SW480 (cell line): ENCODE measurements around the gene PLEKHM1.

Experiments
- DNase-seq: peaks from one replicate; pipeline ENCODE4 v3.0.0-alpha.2; 2016; ENCODE audit warnings: low spot score

PLEKHM1 gene

DNA sequence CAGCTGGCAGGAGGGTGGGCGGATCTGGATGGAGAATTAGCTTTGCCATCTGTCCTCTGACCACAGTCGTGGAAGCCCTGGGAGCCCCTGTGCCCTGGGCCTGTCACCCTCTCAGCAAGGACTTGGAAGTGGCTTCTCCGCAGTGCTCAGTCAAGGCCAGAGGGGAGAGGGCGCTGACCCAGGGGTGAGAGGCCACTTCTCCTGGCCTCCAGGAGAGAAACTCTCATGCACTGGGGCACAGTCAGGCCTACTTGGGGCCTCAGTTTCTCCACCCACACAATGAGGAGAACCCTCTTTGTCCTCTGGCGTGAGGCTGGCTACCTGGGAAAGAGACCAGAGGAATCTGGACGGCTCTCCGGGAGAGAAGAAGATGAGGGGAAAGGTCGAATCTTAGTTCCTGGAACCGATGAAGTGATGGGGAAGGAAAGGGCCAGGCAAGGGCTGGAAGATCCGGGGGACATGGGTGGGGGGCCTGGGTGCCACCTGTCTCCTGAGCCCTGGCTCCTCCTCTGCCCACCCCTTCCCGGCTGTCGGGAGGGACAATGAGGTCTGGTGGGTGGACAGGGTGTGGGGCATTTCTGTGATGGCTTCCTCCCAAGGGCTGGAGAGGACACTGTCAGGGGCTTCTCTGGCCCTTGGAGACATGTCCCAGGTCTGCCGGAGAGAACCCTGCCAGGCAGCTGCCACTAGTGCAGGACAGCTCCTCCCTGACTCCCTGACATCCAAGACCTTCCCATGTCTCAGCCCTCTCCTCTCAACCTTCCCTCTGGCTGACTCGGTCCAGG lies 48.8 kb downstream of the PLEKHM1 start:
- no peak for DNase-seq

DNA sequence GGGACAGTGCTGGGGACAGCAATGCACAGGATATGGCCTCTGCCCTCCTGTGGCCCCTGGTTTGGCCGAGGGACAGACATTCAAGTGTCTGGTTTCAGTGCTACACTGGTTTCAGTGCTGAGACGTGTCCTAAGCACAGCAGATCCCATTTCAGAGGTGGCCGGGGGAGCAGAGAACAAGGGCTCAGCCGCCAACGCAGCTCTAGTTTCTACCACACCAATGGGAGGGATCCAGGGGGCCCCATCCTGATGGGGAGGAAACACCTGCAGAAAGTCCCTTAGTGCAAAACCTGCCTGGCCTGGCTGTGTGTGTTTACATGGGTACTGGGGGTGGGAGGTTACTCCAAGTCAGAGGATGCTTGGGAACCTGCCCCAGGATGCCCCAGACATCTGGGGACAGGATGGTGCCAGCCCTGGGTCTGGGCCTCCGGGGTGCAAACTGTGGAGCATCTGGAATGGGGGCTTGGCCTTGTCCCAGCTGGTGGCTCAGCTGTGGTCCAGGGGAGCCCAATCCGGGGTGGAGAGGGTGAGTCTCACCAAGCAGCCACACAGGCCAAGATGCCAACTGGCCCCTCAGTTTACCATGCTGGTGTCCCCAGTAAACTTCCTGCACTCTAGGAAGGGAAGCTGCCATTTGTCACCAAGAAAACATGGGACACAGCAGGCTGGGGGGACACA lies 49.5 kb downstream of the PLEKHM1 start:
- peak; percentile 18 for DNase-seq

DNA sequence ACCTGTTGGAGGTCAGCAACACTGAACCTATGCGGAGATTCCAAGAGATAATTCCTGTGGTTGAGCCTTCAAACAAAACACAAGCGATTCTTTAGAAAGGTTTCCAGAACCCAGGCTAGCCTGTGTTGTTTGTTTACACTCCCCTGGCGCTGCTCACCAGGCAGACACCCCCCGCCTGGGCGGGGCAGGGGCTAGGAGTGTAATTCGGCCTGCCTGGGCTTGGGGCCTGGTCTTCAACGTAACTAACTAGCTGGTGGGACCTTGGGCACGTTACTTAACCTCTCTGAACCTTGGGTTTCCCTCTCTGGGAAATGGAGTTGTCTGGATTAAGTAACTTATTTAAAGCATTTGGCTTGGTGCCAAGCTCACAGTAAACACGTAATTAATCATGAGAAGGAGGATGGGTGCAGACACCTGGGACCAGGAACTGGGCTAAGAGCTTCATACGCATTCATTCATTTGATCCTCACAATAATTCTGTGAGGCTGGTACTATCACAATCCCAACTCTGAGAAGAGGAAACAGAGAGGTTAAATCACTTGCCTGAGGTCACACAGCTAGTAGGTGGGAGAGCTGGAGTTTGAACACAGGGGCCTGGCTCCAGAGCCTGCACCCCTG lies 50.3 kb downstream of the PLEKHM1 start:
- peak; percentile 84 for DNase-seq

DNA sequence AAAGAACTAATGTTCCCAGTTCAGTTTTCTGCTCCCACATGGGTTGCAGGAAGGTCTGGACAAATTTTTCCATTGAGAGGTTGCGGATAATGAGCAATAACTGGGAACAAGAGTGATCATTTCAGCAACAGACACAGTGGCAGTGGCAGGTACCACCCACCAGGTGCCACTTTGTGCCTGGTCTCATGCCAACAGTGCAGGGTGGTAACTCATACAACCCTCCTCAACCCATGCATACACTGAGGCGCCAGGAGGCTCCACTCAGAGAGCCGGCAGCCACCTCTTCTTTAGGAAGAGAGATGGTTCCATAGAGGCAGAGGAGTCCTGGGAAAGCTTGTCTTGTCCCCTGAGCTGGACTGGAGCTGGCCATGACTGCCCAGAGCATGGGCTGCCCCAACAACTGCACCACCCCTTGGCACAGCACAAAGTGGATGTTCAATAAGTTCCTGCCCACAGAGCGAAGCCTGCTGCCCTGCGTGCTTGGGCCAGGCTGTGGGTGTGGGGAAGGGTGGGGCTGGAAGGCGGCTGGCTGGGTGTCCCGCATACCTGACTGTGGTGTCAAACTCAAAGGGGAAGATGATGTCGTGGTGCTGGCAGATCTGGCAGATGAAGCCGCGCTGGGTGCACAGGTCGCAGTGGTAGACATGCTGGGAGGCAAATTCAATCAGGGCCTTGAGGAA lies 51.5 kb downstream of the PLEKHM1 start:
- DNase-seq = peak; percentile 80

DNA sequence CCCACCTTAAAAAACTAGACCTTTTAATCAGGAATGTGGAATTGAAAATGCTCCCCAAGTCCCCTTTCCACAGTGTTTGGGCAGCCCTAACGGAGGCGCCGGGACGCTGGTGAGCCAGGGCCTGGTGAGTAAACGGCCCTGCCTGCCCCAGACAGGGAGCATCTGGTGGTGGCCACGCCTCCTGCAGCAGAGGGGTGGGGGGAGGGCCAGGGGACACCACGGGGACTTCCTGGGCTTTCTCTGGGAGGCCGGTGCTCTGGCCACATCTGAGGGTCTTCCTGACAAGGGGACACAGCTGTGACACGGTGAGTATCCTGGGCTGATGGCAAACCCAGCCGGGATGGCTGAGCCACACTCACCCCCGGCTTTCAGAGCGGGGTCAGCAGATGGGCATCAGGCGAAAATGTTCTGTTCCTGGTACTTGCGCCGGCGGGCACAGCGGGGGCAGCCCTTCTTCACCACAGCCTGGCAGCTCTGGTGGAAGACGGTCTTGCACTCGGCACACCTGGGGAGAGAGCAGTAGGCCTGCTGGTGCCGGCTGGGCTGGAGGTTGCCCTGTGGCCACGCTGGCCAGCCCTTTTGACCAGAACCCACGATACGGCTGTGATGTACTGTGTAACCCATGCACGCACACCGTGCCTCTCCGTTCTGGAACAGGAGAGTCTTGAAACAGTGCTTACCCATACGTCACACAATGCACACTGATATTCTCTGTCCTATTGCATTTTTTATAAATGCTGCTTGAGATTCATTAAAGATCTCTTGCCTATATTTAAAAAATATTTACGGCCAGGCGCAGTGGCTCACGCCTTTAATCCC lies 52.8 kb downstream of the PLEKHM1 start:
- no peak for DNase-seq

DNA sequence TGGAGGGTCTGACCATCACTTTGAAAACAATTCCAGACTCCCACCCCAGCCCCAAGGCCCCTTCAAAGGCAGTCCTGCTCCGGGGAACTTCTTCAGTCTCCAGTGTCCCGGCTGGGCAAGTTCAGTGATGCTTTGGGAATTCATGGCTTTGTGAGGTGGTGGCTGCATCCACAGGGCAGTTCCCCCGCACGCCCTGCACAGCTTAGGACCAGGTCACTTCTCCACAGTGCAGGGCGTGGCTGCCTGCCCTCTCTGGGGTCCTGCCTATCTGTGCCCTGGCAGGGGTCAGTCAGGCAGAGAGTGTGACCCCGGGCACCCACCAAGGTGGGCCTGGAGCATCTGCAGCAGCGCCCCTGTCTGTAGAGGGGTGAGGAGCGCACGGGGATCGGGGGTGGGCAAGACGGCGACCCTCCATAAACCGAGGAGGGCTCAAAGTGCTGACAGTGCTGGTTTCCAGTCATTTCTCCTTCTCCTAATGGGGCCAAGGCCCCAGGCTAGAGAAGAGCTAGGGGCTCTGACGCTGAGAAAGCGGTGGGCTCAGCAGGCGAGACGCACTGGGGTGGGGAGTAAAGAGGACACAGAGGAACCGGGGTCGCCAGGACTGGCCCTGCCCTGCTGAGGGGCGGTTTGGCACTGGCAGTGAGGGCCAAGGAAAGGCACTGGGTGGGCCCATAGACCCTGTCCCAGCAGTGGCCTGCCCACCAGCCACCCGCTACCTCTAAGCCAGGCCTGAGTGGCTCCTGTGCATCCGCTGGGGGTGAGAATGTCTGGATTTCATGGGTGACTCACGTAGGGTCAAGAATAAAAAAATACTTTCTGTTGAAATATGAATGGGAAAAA lies 53.7 kb downstream of the PLEKHM1 start:
- DNase-seq = no peak

DNA sequence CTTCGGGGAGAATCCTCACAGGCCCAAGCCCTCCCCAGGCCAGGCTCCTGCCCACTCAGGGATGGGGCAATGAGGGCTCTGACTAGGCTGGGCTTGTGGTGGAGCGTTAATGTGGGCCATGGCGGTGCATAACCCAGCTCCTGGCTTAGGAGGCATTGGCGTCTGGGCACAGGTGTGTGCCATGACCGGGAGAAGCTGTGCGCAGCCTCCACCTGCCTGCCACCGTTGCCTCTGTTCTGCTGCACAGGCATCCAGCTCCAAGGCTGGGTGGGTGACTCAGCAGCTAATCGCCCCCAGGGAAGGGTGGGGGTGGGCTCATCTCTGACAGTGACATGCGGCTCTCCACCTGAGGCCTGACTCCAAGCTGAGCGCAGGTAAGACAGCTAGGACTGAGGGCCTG lies 54.4 kb downstream of the PLEKHM1 start:
- DNase-seq = no peak

DNA sequence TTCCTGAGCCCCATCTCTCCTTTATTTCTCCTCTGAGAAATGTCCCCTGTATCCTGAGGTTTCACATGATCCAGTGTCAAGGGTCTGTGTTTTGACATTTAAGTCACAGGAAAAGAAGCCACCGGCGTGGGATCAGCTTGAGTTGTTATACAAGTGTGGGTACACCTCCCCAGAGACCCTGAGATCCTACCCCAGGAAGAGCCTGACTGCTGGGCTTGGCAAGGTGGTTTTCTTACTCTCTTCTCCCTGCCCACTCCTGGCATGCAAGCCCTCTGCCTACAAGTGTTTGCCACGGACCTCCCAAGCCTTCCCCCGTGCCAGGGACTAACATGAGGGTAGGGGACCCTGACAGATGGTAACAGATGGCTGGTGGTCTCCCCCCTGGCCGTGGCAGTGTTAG lies 55.0 kb downstream of the PLEKHM1 start:
- DNase-seq = no peak

DNA sequence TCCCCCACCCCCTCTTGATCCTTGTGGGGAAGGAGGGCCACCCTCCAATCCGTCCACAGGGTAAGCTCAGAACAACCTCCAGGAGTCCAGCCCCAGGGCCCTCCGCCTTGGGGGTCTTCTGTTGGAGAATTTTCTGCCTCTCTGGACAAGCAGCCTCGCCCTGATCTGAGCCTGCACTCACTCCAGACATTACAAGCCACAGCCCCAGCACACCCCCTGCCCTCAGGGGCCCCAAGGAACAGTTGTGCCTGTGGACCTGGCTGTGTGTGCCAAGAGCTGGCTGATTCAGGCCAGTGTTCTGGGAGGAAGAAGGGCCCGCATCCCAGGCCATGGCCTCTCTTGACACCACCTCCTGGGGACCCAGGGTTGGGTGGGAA lies 57.4 kb downstream of the PLEKHM1 start:
- DNase-seq = no peak

DNA sequence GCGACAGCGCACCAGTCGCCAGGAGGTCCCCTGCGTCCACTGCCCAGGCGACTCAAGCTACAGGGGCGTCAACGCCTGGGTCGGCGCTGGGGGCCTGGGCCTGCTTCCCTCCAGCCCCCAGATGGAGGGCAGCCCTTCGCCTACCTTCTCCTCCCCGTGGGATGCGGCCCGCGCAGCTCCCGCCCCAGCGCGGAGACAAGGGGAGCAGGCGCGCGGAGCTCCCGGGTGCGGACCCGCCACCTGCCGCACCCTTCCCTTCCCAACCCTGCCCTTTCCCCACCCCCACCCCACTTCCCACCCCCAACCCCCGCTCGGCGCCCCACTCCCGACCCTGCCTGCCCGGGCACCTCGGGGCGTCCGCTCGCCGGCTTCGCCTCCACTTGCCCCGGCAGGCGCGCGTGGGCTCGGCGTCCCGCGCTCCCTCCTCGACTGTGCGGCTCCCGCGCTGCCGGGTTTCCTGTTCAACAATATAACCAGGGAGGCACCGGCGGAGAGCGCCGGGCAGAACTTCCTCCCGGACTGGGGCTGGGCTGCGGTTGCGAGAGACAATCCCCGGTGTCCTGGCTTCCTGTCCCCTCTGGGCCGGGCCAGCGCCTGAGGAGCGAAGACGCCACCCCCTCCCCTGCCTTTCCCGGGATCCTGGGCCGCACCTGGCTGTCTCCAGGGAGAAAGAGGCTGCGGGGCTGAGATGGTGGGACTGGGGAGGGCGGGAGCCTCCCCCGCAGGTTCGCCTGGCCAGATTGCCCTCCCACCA lies 57.9 kb downstream of the PLEKHM1 start, which contains the start of gene ARHGAP27:
TSS of gene ARHGAP27 (minus strand) at position 466 of the 754 bp plus-strand sequence. CDS start 2,591 bp downstream, outside the sequence.
- peak; percentile 67 for DNase-seq

DNA sequence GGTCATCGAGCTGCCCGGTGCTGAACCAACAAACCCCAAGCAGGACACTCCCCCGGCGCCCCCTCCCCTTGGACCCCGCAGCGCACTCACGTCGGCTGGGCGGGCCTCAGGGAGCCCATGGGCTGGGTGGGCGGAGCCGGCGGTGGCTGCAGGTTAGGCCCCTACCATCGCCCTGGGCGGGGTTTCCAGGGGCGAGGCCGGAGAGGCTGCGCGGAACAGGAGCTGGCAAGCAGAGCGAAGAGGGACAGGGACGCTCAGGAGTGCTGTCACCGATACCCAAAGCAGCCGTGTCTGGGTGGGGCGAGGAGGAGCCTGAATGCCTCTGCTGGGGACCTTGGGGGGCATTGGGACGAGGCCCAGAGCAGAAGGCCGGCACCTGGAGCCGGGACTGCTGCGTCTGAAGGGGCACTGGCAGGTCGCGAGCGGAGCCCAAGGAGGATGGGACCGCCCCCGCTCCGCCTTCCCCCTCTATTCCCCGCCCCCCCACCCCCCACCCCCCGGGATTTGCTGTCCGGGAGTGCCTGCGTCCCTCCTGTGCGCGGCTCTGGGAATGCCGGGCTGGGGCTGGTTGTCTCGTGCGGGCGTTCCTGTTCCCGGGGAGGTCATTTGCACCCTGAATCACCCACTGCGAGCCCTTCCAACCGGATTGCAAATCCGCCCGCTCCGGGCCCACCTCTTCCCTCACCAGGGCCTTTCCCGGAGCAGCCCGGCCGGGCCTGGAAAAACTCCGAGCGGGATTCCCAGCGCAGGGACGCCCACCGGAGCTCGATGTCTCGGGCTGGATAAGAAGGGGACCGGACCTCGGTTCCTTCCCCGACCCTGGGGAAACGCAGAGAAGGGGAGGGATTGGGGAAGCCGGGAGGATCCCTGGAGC lies 58.8 kb downstream of the PLEKHM1 start:
- peak; percentile 80 for DNase-seq

DNA sequence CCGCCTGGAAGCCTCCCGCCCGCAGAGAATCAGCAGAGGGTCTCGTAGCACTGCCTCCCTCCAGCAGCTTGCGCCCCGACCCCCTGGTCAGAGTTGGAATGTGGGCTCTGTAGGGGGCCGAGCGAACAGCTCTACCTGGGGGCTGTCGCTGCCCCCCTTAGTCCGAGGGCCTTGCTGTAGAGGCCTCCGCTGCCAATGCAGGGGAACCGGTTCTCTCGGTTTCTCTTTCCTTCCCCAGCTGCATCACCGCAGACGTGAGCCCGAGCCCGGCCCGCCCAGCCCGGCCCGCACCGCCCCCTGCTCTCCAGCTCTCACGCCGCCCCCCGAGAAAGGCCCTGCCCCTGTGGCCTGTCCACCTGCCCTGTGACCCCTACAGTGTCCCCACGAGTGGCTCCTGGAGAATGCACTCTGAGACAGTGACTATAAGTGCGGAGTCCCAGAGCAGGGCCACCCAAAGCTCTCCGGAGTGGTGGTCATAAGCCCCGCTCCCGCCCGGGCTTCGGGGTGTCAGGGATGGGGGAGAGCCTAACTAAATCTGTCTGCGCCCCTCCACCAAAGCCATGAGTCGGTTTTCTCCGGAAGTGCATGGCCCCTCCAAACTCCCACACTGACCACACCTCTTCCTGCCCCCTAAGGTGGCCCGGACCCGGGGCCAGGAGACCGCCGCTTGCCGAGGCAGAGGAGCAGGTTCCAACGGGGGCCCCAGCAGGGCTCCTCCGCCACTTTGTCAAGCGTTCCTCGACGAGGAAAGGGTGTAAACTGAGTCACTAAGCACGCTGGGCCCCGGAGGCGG lies 59.6 kb downstream of the PLEKHM1 start:
- DNase-seq = no peak

DNA sequence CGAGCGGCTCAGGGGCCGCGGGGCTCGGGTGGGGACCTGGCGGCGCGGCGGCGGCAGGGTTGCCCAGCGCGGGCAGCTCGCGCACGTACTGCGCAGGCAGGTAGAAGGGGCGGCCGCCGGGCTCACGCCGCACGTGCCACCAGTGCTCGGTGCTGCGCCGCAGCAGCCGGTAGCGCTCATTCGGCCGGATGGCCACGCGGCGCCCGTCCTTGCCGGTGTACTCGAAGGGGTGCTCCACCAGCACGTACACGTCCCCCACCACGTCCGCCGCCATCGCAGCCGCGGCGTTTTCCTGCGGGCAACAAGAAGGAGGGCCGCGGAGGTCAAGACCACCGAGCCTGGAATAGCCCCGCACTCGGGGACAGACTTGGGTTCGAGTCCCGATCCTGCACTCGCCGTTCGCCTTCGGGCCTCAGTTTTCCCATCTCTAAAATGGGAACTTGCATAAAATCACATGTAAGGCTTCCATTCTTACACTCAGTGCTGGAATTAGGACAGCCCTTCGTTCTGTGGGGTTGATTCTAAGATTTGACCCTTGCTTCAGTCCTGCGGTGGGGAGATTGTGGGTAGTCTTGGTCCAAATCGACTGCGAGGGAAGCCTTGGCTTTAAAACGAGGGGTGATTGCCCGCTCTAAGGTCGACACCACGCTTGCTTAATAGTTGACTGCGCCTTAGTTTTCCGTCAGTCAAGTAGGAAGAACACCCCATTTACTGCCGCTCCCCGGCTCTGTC lies 60.3 kb downstream of the PLEKHM1 start:
- DNase-seq = no peak

DNA sequence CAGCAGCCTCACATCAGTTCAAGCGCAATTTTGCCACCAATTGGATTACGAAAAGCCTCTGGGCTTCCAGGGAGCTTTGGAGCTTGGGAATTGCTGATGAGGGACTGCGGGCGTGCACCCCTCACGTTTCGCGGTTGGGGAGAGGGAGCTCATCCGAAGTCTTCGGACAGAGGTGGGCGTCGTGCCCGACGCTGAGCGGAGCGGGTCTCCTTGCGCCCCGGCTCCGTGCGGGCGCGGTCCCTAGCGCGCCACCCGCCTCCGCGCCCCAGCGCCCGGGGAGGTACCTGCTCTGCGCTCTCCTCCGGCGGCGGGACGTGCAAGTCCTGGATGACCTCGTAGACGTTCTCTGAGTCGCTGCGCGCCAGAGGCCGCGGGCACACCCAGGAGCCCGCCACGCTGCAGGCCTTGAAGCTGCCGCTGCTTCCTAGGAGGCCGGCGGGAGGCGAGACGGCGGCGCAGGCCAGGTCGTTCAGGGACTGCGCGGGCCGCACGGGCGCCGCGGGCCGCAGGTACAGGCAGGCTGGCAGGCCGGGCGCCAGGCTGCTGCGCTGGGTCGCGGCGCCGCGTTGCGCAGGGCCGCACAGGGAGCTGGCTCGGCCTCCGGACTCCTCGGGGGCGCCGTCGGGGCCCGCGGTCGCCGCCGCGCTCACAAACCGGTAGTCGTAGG lies 61.0 kb downstream of the PLEKHM1 start:
- DNase-seq = no peak

DNA sequence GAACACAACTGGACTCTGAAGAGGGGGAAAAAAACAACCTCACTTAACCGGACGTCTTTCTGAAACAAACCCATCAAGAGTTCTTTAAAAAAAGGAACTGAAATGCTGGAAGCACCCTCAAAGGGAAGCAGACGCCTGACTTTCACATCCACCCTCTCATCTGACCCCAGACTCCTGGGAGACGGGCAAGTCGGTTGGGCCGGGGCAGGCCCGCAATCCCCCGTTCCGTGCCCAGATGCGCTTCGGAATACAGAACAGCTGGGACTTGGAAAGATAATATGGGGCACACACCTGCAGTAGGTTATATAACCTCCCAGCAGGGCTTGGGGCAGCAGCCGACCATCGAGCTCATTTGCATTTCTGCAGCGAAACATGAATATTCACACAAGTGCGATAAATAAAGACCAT lies 61.6 kb downstream of the PLEKHM1 start:
- no peak for DNase-seq

DNA sequence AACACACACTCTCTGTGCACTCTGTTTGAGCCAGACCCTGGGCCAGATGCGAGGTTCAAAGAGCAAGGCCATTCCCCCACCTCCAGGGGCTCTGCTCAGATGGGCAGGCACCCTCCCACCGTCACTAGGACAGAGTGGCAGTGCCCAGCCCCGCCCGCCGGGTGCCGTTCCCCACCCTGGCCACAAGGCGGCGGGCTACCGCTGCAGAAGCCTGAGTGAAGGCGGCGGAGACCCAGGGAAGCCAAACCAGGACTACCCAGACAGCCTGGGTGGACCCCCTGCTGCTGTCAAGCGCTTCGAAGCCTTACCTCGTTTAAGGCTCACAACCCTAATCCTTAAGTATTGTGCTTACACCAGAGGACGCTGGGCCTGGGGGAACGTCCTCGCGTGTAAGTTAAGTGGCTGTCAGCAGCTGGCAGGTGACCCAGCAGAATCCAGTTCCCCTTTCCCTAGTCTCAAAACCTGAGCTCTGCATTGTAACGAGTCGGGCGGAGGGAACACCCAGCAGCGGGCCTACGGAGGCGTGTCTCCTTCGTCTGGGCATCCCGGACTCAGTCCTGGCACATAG lies 62.4 kb downstream of the PLEKHM1 start:
- DNase-seq = peak; percentile 62
